ENCODE results near the gene OSBPL1A.

The OSBPL1A gene

GRCh38 chr18:24126155-24126961 is 271.3 kb downstream of the OSBPL1A start:
- no peak for DNase-seq (ENCODE audit: low read depth)

GRCh38 chr18:24121625-24122024 is 276.0 kb downstream of the OSBPL1A start:
- DNase-seq (ENCODE audit: low read depth): no peak

- DNase-seq (ENCODE audit: low read depth): no peak
These were observed 276.9 kb downstream of the OSBPL1A start for GRCh38 chr18:24120676-24121075.

GRCh38 chr18:24118750-24119577 is 278.7 kb downstream of the OSBPL1A start:
- DNase-seq (ENCODE audit: low read depth): peak; percentile 54

GRCh38 chr18:24115628-24116027 is 282.0 kb downstream of the OSBPL1A start:
- DNase-seq (ENCODE audit: low read depth): no peak

- no peak for DNase-seq (ENCODE audit: low read depth)
These were observed 282.6 kb downstream of the OSBPL1A start for GRCh38 chr18:24114924-24115549.

GRCh38 chr18:24112874-24113615 is 284.6 kb downstream of the OSBPL1A start:
- DNase-seq (ENCODE audit: low read depth): no peak

GRCh38 chr18:24112464-24112863 is 285.2 kb downstream of the OSBPL1A start:
- no peak for DNase-seq (ENCODE audit: low read depth)
